Endodermal cell (in vitro differentiated cells): ENCODE data around the gene CHRND. TPM values are rescaled to one million over a fixed set of nuclear protein-coding genes. Genes with fewer than 3 reads are reported as not detected.
A peak's percentile ranks its signal among the peaks of the same experiment; 100 is the strongest.

ENCODE experiments used
- DNase-seq: peaks from one replicate; pipeline ENCODE4 v3.0.0-alpha.2; 2017
- H3K27ac ChIP-seq: 2 replicates; pipeline ENCODE4 v1.5.1; 2013; ENCODE audit warnings: mild to moderate bottlenecking, low read depth, low read length, moderate library complexity
- H3K27me3 ChIP-seq: 2 replicates; pipeline ENCODE4 v1.6.1; 2013; ENCODE audit warnings: mild to moderate bottlenecking, low read length, moderate library complexity; ENCODE audit not compliant: insufficient read depth, control insufficient read depth, poor library complexity, severe bottlenecking
- H3K36me3 ChIP-seq: 2 replicates; pipeline ENCODE4 v1.7.0; 2013; ENCODE audit warnings: mild to moderate bottlenecking, low read length, moderate library complexity; ENCODE audit not compliant: control insufficient read depth, insufficient read depth
- H3K4me1 ChIP-seq: one replicate; pipeline ENCODE4 v1.7.0; 2013; ENCODE audit warnings: low read length; ENCODE audit not compliant: control insufficient read depth, insufficient read depth
- H3K4me3 ChIP-seq: 2 replicates; pipeline ENCODE4 v1.5.1; 2013; ENCODE audit warnings: mild to moderate bottlenecking, low read length, moderate library complexity
- H3K9ac ChIP-seq: 2 replicates; pipeline ENCODE4 v1.6.1; 2013; ENCODE audit warnings: mild to moderate bottlenecking, low read length, moderate library complexity; ENCODE audit not compliant: poor library complexity, severe bottlenecking; ENCODE audit errors: extremely low read depth
- H3K9me3 ChIP-seq: 2 replicates; pipeline ENCODE4 v1.6.1; 2013; ENCODE audit warnings: mild to moderate bottlenecking, low read length, moderate library complexity; ENCODE audit not compliant: control insufficient read depth
- H3K27ac Mint-ChIP-seq: 2 replicates; pipeline ENCODE4 v1.8.0; 2020; ENCODE audit warnings: mixed read lengths
- H3K27me3 Mint-ChIP-seq: 2 replicates; pipeline ENCODE4 v1.8.0; 2021; ENCODE audit warnings: mild to moderate bottlenecking, mixed read lengths; ENCODE audit not compliant: insufficient read depth
- H3K36me3 Mint-ChIP-seq: 2 replicates; pipeline ENCODE4 v1.8.0; 2020; ENCODE audit warnings: low read depth, mixed read lengths
- H3K4me1 Mint-ChIP-seq: 2 replicates; pipeline ENCODE4 v1.8.0; 2020; ENCODE audit warnings: mixed read lengths
- H3K4me3 Mint-ChIP-seq: 2 replicates; pipeline ENCODE4 v1.8.0; 2020; ENCODE audit warnings: mild to moderate bottlenecking, moderate library complexity, mixed read lengths
- H3K9me3 Mint-ChIP-seq: 2 replicates; pipeline ENCODE4 v1.8.0; 2020; ENCODE audit warnings: mild to moderate bottlenecking, mixed read lengths
- WGBS, 2 experiments: methylation state at CpG; one replicate each; pipeline versions ENCODE4 v1.1.5 to v1.1.7; 2013; ENCODE audit warnings: missing lambda C conversion rate in 2 of 2, mixed read lengths in 1 of 2; ENCODE audit not compliant: insufficient coverage in 1 of 2, insufficient read length in 1 of 2; 5-methylcytosine and 5-hydroxymethylcytosine counted together
- total RNA-seq, 2 donors: library from RNA; stranded (reverse); fragmentation: NEBNext Ultra II Directional in 1 of 2; extraction: Animal tissue kit (Norgen Biotek cat#: 25700) in 1 of 2; gene quantifications; 2 replicates in 1 of 2; 3 replicates in 1 of 2; pipeline ENCODE4 v1.2.1, GENCODE V29; 2021
- TF ChIP-seq, protein P1 (sequence below): fragments of 200-600 bp; sonication (generic); conservative IDR thresholded peaks from 2 replicates; pipeline ENCODE4 v1.5.0; 2021; ENCODE audit warnings: antibody characterized with exemption, mild to moderate bottlenecking

Gene CHRND
- total RNA-seq, 2 donors from 2014 or later: 0.11 TPM; not detected in 1

DNA sequence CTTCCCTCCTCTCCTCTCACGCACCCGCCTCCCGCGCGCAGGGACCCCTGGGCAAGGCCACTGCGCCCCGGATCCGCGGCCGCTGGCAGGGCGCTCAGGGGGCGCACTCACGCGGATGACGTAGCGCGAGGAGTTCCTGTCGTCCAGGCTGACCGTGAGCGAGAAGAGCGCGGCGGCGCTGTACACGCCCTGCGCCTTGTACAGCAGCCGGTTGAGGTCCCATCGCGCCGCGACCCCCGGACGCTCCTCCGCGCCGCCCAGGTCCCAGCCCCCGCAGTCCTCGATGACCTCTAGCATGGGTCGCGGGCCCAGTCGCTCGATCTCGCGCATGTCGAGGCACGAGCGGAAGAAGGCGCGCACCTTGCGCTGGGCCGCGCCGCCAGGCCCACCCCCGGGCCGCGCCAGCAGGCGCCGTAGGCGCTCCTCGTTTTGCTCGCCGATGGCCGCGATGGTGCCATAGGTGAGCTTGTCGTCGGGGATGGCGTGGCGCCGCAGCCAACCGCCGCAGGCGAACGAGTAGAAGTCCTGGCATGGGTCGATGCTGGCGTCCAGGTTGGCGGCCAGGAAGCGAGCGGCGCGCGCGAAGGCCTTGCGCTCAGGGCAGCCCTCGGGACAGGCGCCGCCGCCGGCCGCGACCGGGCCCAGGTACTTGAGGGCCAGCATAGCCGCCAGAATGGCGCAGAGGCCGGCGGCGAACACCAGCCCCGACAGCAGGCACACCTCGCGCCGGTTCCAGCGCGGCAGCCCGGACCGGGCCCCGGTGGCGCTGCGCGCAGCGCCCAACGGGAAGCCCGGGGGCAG, 40.0 kb upstream of the CHRND start:
- H3K4me3 ChIP-seq: no peak overlapping the region
- no peaks in the 10 kb centered on the region for H3K36me3 Mint-ChIP-seq
- 5% methylated on average over 61 to 111 of the region's 111 CpGs for WGBS, 2 experiments

DNA sequence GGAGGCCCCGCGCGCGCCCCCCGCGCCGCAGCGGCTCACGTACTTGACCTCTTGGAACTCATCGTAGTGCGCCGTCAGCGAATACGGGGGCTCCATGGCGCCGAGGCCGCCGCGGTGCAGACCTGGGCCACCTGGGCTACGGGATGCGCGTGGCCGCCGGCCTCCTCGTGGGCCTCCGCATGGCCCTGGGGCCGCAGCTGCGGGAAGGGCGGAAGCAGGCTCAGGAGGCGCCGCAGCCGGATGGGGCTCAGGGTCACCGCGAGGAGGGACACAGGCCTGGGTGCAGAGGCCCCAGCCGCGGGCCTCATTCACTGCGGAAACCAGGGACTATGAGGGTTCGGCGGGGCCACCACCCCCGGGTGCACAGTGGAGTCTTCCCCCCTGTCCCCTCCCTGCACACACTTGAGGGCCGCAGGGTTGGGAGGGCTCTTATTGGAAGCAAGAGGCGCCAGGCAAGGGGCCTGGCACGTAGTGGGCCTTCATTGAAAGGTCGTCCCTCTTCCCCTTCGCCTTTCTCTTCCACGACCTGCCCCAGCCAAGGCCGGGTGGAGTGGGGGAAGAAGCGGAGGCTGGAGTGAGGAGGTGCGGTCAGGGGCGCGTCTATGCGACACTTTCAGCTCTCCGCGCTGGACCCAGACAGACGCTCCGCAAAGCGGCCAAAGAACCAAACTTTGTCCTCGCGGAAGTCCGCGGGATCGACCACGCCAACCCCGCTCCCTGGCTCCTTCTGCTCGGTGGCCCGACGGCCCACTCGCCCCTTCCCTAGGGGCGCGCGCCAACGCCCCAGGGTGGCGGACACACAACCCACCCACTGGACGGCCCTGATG, 39.2 kb upstream of the CHRND start:
- Histone ChIP-seq H3K9me3 (no peaks in the 10 kb centered on the region), H3K27ac (no peak overlapping the region), H3K36me3 (no peaks in the 10 kb centered on the region), H3K4me3 (no peak overlapping the region), H3K9ac (no peak overlapping the region), H3K4me1 (no peaks in the 10 kb centered on the region), H3K27me3 (peaks cover 76% of the 10 kb centered on the region)
- Mint-ChIP-seq H3K9me3 (no peaks in the 10 kb centered on the region), H3K36me3 (no peaks in the 10 kb centered on the region), H3K27ac (no peak overlapping the region), H3K4me1 (peaks cover 7% of the 10 kb centered on the region), H3K4me3 (peak overlapping the region; percentile 51), H3K27me3 (peaks cover 76% of the 10 kb centered on the region)
- TF ChIP-seq, protein P1, sequence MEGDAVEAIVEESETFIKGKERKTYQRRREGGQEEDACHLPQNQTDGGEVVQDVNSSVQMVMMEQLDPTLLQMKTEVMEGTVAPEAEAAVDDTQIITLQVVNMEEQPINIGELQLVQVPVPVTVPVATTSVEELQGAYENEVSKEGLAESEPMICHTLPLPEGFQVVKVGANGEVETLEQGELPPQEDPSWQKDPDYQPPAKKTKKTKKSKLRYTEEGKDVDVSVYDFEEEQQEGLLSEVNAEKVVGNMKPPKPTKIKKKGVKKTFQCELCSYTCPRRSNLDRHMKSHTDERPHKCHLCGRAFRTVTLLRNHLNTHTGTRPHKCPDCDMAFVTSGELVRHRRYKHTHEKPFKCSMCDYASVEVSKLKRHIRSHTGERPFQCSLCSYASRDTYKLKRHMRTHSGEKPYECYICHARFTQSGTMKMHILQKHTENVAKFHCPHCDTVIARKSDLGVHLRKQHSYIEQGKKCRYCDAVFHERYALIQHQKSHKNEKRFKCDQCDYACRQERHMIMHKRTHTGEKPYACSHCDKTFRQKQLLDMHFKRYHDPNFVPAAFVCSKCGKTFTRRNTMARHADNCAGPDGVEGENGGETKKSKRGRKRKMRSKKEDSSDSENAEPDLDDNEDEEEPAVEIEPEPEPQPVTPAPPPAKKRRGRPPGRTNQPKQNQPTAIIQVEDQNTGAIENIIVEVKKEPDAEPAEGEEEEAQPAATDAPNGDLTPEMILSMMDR: no peak
- 8 to 10% methylated on average over 14 to 74 of the region's 74 CpGs for WGBS, 2 experiments
- DNase-seq: peak; percentile 72

More for the DNA sequence above, 40.0 kb upstream of the CHRND start:
- no peak overlapping the region for H3K27ac Mint-ChIP-seq
- Histone ChIP-seq H3K4me1 (no peaks in the 10 kb centered on the region), H3K27me3 (peaks cover 77% of the 10 kb centered on the region), H3K36me3 (no peaks in the 10 kb centered on the region), H3K9me3 (no peaks in the 10 kb centered on the region), H3K27ac (no peak overlapping the region), H3K9ac (no peak overlapping the region)
- H3K4me3 Mint-ChIP-seq: peak overlapping the region; percentile 37
- TF ChIP-seq, protein P1: no peak
- peaks cover 7% of the 10 kb centered on the region for H3K4me1 Mint-ChIP-seq
- H3K9me3 Mint-ChIP-seq: no peaks in the 10 kb centered on the region
- peaks cover 74% of the 10 kb centered on the region for H3K27me3 Mint-ChIP-seq
- peak; percentile 78 for DNase-seq

DNA sequence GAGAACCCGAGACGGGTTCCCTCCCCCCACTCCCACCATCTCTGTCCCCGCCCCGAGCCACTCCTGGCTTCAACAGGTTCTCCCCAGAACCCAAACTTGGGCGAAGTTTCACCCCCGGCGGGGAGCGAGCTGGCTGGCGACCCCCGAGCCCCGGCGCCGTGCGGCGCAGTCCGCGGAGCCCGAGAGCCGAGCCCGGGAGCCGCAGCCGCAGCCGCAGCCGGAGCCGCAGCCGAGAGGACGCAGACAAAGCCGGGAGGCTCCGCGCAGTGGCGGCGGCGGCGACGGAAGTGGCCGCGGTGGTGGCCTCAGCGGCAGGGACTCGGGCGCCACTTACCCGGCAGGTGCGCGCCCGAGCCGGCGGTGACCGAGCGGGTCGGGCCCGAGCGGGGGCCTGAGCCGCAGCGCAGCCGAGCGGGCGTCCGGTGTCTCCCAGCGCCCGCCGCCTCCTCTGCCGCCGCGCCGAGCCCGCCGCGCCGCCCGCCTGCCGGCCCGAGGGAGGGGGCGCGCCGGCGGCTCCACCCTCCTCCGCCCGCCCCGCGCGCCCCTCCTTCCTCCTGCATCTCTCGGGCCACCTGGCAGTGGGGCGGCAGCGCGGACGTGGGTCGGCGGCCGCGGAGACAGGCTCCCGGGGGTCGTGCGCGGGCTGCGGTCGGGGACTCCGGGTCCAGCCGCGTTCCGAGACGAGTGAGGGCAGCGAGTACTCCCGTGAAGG, 38.4 kb upstream of the CHRND start, which contains the start of gene ECEL1:
ECEL1 (minus strand) TSS at position 450 of the 712 bp plus-strand sequence. CDS start 1,181 bp downstream, outside the sequence.
- Histone ChIP-seq H3K27me3 (peaks cover 70% of the 10 kb centered on the region), H3K9me3 (no peaks in the 10 kb centered on the region), H3K27ac (no peak within 1 kb of the TSS), H3K4me3 (no peak within 1 kb of the TSS), H3K36me3 (no peaks in the 10 kb centered on the region), H3K9ac (no peak within 1 kb of the TSS), H3K4me1 (no peaks in the 10 kb centered on the region)
- DNase-seq: peak; percentile 82
- Mint-ChIP-seq H3K4me1 (peaks cover 9% of the 10 kb centered on the region), H3K9me3 (no peaks in the 10 kb centered on the region), H3K27me3 (peaks cover 76% of the 10 kb centered on the region), H3K27ac (no peak within 1 kb of the TSS), H3K4me3 (peak within 1 kb of the TSS; percentile 51), H3K36me3 (no peaks in the 10 kb centered on the region)
- TF ChIP-seq, protein P1: no peak
- WGBS, 2 experiments: 1 to 3% methylated on average over 39 to 102 of the region's 102 CpGs
